ENCODE measurements around the gene IGFBPL1.

IGFBPL1 gene

GRCh38 chr9:38388283-38389223 is 35.7 kb downstream of the IGFBPL1 start:
- in situ Hi-C loops (cut with HindIII; ENCODE audit: low sequenced_read_pairs) = no loop called here
- no peak for DNase-seq (ENCODE audit: low read depth, low spot score)
- no peak overlapping the region for H3K4me3 ChIP-seq (ENCODE audit: low read depth, low read length)
- TF ChIP-seq, protein P1, sequence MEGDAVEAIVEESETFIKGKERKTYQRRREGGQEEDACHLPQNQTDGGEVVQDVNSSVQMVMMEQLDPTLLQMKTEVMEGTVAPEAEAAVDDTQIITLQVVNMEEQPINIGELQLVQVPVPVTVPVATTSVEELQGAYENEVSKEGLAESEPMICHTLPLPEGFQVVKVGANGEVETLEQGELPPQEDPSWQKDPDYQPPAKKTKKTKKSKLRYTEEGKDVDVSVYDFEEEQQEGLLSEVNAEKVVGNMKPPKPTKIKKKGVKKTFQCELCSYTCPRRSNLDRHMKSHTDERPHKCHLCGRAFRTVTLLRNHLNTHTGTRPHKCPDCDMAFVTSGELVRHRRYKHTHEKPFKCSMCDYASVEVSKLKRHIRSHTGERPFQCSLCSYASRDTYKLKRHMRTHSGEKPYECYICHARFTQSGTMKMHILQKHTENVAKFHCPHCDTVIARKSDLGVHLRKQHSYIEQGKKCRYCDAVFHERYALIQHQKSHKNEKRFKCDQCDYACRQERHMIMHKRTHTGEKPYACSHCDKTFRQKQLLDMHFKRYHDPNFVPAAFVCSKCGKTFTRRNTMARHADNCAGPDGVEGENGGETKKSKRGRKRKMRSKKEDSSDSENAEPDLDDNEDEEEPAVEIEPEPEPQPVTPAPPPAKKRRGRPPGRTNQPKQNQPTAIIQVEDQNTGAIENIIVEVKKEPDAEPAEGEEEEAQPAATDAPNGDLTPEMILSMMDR (IDR thresholded peaks at IDR 0.05; ENCODE audit: low read depth, low read length) = no peak

- no peak overlapping the region for H3K4me3 ChIP-seq (ENCODE audit: low read depth, low read length)
- TF ChIP-seq, protein P1 (IDR thresholded peaks at IDR 0.05; ENCODE audit: low read depth, low read length) = no peak
- no peak for DNase-seq (ENCODE audit: low read depth, low spot score)
- in situ Hi-C loops (cut with HindIII; ENCODE audit: low sequenced_read_pairs) = no loop called here
Measured at GRCh38 chr9:38387751-38388150, 36.5 kb downstream of the IGFBPL1 start.

GRCh38 chr9:38387066-38387465 is 37.2 kb downstream of the IGFBPL1 start:
- no peak overlapping the region for H3K4me3 ChIP-seq (ENCODE audit: low read depth, low read length)
- TF ChIP-seq, protein P1 (IDR thresholded peaks at IDR 0.05; ENCODE audit: low read depth, low read length) = no peak
- in situ Hi-C loops (cut with HindIII; ENCODE audit: low sequenced_read_pairs) = no loop called here
- no peak for DNase-seq (ENCODE audit: low read depth, low spot score)

GRCh38 chr9:38386319-38386895 is 37.8 kb downstream of the IGFBPL1 start:
- TF ChIP-seq, protein P1 (IDR thresholded peaks at IDR 0.05; ENCODE audit: low read depth, low read length) = no peak
- DNase-seq (ENCODE audit: low read depth, low spot score) = no peak
- in situ Hi-C loops (cut with HindIII; ENCODE audit: low sequenced_read_pairs) = no loop called here
- H3K4me3 ChIP-seq (ENCODE audit: low read depth, low read length) = no peak overlapping the region

DNA sequence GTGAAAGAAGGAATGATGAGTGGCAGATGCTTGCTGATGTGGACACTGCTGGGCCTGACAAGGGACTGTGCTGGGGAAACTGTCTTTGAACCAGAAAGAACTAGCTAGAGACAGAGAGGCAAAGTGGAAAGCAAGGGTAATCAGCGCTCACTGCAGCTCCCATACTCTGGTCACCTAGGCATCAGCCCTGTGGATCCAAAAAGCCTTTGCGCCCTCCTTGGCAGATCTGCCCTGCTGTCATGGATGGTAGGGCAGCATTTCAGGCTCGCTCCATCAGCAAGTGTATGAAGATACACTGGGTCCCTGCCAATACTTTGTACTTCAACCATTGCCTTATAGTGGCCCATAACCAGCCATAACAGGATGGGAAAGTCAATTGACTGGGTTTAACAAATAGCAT is 38.4 kb downstream of the IGFBPL1 start:
- TF ChIP-seq, protein P1 (IDR thresholded peaks at IDR 0.05; ENCODE audit: low read depth, low read length) = no peak
- in situ Hi-C loops (cut with HindIII; ENCODE audit: low sequenced_read_pairs) = no loop called here
- no peak overlapping the region for H3K4me3 ChIP-seq (ENCODE audit: low read depth, low read length)
- no peak for DNase-seq (ENCODE audit: low read depth, low spot score)

- H3K4me3 ChIP-seq (ENCODE audit: low read depth, low read length) = no peak overlapping the region
- TF ChIP-seq, protein P1 (IDR thresholded peaks at IDR 0.05; ENCODE audit: low read depth, low read length) = no peak
- in situ Hi-C loops (cut with HindIII; ENCODE audit: low sequenced_read_pairs) = no loop called here
- DNase-seq (ENCODE audit: low read depth, low spot score) = no peak
Measured at GRCh38 chr9:38384990-38385848, 39.0 kb downstream of the IGFBPL1 start.
